Measurements from ENCODE around the gene ADAM12.
"Not testable (repeated sequence)": the region's sequence is repeated elsewhere in the genome, so short reads cannot be mapped to it uniquely, and the experiment has no call there.

Gene ADAM12

DNA sequence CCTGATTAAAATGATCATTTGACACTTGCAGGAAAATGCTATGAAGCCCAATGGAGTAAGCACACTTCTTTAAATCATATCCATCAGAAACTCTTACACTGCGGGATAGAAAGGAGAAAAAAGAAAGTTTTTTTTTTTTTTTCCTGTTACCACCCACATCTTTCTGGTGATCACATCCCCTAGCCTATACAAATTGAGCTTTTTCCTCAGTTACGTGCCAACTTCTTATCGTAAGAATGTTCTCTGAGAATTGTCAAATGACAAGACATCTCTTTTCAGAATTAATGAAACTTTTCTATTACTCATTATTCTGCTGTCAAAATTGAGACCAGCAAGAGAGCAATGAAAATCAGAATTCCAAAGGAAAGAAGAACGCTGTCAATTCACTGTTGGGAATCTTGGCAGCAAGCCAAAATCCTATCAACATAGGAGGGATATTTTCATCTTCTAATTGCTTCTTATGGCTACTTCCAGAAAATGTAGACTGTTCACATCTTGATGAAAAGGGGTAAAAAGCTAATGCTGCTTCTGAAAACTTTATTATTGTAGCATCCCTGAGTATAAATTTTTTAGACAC is 179.5 kb downstream of the ADAM12 start:
- peak in 1 of 2 experiments; percentile 19 for DNase-seq

GRCh38 chr10:126207851-126208250 is 180.4 kb downstream of the ADAM12 start:
- DNase-seq: no peak

- DNase-seq: no peak
Measured at GRCh38 chr10:126207313-126207771, 180.9 kb downstream of the ADAM12 start.

DNA sequence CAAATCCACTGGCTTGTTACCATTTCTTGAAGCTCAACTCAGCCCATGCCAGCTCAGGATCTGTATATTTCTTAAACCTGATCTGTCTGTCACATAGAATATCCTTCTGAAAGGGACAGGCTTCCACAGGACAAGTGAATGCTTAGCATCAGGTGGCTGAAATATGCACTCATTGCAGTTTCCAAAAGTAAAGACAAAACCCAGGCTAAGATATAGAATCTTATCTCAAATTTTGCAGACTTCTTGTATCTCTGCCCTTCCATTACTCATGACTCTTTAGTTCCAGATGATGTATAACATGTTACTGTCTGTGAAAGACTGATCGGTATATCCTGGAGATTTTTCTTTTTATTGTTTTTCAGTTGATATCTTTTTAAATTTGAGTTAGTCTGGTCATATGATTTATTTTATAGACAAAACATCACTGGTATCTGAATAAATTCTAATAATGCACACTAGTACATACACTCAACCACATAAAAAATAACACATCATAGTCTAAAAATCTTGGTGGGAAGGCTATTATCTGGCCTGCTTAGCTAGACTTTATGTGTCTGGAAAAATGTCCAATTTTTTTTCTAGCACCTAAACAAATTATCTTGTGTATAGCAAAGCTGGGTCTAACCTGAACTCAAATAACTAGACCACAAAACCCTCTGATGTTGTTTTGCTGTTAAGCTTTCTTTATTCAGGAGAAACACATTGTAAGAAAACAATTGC is 182.6 kb downstream of the ADAM12 start:
- no peak for DNase-seq

DNA sequence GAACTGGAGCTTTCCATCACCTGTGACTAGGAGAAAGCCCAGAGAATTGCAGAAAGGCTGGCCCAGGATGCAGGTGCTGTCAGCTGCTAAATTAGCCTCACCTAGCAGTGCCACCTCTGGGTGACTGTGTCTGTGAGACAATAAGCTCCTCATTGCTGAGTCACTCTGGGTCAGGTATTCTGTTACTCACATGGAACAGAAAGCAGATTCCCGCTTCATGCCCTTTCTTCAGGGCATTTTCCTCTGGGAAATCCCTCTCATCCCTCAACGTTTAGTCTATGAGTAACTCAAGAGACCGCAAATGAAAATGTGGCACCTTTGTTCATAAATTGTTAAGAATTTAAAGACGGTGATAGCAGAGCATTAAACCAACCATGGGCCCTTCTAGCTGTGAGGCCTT is 184.0 kb downstream of the ADAM12 start:
- no peak for DNase-seq

DNA sequence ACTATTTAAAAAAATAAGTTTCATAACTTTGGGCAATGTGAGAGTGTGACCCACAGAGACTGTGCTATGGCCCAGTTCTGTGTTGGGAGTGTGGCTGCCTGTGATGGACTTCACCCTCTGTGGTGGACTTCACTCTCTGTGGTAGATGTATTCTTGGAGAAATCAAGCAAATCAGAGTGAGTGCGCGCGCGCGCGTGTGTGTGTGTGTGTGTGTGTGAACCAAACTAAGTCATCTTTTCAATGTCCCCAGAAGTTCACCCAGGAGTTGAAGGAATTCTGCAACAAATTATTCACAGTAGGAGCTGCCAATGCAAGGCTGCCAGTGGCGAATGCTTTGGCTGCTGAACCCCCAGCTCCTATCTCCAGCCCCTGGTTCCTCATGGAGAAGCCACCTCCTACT is 184.5 kb downstream of the ADAM12 start:
- no peak for DNase-seq

- no peak for DNase-seq
Measured at GRCh38 chr10:126201603-126202002, 186.7 kb downstream of the ADAM12 start.

DNA sequence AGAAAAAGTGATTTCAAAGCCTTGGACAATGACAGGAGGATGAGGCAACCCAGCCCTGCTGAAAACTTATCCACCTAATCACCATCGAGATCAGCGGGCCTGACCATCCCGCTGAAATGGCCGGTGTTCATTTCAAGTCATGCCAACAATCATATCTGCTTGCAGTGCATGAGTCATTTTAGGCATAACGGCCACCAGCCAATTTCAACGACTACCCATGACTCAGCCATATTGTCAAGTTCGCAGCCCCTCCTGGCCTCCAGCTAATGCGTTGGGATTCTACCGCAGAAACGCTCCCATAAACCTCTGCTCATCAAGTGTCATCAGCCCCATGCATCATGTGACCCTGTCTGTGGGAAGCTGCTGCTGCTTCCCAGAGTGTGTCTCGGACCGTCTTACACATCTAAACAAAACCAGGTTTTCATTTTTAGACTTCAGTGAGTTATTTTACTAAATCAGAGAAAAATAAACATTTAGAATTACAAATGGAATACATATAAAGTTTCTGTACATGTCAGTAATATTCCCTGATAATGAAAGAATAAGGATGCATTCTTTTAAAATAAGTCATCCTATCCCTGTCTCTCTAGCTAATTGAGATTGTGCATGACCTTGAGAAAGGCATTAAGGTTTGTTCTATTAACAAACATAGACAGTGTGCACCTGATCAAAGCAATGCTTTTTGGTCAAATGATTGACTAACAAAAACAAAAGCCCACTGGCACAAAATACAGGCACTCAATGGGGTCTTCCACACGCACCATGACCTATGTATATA is 188.9 kb downstream of the ADAM12 start:
- no peak for DNase-seq

DNA sequence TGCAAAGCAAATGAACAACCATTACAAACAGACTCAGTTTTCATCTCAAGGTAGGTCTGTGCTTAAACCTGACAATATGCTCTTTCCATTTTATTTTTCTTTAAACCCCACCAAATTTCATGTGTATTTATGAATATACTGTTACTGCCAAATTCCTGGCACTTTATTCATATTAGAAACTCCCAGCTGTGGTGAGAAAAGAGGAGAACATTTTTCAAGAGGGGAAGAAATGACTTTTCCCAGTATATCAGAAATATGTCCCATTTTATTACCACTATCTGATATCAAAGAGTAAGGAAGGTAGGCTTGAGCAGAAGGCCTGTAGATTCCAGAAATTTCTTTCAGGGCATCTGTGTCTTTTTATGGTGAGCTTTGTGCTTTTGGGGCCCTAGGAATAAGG is 189.6 kb downstream of the ADAM12 start:
- no peak for DNase-seq

- no peak for DNase-seq
Measured at GRCh38 chr10:126197036-126197543, 191.2 kb downstream of the ADAM12 start.

DNA sequence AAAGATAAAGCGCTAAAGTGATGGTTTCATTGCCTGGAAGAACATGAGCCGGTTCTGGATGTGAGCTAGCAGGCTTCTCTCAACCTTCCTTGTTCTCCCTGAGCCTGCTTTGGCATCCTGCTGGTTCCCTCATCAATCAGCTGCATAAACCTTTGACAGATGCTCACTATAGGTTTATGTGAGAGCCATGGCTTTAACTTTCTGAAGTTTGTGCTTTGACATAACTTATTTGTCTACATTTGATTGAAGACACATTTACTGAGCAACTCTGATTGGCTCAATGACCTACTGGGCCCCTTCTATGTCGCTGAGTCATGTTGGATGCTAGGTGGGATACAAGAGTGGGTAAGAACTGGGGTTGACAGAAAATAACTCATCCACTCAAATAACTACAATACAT is 192.0 kb downstream of the ADAM12 start:
- DNase-seq: no peak

- DNase-seq: no peak
Measured at GRCh38 chr10:126191192-126191591, 197.1 kb downstream of the ADAM12 start.

- DNase-seq: no peak
Measured at GRCh38 chr10:126188679-126189200, 199.5 kb downstream of the ADAM12 start.

DNA sequence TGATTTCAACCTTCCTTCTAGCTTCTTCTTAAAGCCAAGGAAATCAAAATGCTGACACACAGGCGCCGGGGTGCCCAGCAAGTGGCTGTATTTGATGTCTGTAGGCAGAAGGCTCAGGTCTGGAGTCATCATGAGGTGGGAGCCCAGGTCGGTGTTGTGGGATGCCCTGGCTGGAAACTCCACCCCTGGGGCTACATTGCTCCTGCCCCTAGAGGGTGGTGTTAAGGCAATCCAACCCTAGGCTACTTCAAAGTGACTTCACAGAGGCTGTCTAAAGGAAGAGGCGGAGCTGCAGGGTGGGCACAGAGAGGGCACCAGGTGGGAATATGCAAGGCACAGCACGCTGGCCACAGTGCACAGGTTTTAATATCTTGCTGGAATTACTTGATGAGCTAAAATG is 200.9 kb downstream of the ADAM12 start:
- DNase-seq: no peak

- no peak for DNase-seq
Measured at GRCh38 chr10:126186766-126187165, 201.5 kb downstream of the ADAM12 start.

DNA sequence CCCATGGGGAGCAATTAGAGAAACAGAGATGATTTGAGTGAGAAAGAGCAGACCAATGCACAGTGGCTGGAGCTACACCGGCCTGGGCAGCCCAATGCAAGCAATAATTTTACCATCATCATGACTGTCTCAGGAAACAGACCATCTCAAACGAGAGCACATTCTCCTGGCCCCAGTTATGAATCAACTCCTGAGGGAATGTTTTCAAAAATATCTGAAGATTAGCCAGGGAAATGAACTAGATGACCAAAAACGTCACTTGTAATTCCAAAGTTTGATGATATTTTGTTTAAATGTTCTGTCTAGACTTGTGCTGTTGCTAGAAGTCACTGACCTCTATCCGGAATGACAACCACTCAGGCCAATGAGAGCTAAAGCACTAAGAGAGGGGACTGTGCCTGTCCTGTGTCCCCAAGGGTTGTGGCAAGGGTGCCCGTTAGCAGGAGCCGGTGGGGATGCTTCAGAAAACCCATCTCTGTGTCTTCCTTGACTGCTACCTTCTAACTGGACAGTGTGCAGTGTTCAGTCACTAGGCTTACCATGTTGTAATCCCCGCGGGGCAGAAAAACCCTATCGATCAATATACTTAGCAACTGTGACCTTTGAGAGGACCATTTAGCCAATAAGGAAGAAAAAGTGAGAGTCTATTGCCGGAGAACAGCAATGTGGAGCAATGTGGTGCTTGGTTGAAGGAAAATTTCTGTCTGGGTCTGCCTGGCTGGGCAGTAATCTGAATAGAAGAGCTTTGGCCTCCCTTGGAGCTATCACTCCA is 202.4 kb downstream of the ADAM12 start:
- DNase-seq: no peak

DNA sequence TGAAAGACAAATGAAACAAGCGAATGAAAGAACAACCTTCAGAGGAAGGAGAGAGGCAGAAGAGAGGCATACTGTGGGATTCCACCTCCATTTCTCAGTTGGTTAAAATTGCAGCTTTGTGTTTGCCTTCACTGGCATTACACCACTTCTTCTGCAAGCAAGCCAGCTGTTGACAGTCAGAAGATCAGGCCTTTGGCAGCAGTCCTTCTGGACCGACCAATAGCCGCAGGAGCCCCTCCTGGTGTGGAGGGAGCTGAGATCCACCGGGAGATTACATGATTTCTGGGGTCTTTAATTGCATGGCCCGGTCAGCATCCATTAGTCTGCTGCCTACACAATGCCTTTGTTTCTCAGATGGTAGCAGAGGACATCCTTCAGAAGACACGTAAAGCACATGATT is 206.7 kb downstream of the ADAM12 start:
- DNase-seq: no peak

DNA sequence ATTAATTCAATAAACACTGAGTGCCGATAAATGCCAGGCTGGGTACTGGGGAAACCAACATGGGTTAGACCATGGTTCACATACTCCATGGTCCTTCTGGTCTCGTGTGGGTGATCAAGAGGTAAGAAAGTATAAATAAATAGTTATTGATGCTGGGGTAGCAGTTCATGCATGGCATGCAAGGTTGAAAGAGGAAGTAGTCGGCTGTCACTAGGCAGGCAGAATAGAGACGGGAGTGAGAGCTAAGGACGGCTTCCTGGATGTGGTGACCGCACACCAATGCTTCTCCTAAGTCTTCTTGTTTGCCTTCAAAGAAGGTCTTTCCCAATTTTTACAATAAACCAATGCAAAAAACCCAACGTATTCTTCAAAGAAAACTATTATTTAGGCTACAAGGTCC is 208.6 kb downstream of the ADAM12 start:
- no peak for DNase-seq

DNA sequence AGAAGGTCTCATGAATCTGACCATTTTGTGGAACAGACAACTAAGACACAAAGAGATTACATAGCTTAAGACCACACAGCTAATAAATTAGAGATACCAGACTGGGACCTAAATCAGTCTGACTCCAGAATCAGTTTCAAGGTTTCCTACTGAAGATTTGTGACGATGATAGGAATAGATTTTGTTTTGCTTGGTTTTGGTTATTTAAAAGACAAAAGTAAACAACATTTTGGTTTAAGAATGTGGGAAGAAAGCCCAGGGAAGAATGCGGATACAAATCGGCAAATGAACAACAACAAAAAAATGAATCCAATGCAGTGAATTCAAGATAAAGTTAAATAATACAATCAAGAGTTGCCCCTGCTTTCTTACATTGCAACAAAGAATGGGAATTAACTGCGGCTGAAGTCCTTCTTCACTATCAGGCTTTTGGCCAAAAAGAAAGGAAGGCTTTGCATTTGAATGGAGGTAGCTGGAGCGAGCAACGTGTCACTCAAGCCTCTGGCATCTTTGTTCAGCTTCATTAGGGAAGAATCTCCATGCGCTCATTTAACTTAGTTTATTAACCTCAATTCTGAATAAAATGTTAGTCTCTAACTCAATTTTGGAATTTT is 210.8 kb downstream of the ADAM12 start:
- DNase-seq: no peak

GRCh38 chr10:126175641-126176262 is 212.5 kb downstream of the ADAM12 start:
- no peak for DNase-seq

- DNase-seq: not testable (repeated sequence)
Measured at GRCh38 chr10:126172755-126173154, 215.5 kb downstream of the ADAM12 start.

DNA sequence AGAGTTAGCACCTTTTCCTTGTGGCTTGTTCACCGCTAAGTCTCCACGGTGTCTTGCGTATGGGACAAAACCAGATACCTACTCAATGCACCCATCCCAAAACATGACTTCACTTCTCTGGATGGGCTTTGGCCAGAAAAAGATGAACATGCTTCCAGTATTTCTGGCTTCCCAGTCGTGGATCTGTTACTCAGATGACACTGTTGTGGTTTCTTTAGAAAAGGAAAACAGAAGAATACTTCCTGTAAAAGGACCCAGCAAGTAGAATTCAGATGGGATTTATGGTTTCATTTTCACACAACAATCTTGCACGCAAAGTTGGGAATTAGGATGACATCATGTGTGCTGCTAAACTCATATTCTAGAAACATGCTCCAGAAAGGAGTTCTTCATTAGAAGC is 216.7 kb downstream of the ADAM12 start:
- no peak for DNase-seq

Data from NCI-H524 (cell line).